Endodermal cell (in vitro differentiated cells): ENCODE measurements around the gene MAGEE2. TPM values are rescaled to one million over a fixed set of nuclear protein-coding genes. Genes with fewer than 3 reads are reported as not detected.
A peak's percentile ranks its signal among the peaks of the same experiment; 100 is the strongest.
"Not testable (repeated sequence)": the region's sequence is repeated elsewhere in the genome, so short reads cannot be mapped to it uniquely, and the experiment has no call there.

Experiments
- DNase-seq: peaks from one replicate; pipeline ENCODE4 v3.0.0-alpha.2; 2017
- H3K27ac ChIP-seq: 2 replicates; pipeline ENCODE4 v1.5.1; 2013; ENCODE audit warnings: mild to moderate bottlenecking, low read depth, low read length, moderate library complexity
- H3K27me3 ChIP-seq: 2 replicates; pipeline ENCODE4 v1.6.1; 2013; ENCODE audit warnings: mild to moderate bottlenecking, low read length, moderate library complexity; ENCODE audit not compliant: insufficient read depth, control insufficient read depth, poor library complexity, severe bottlenecking
- H3K36me3 ChIP-seq: 2 replicates; pipeline ENCODE4 v1.7.0; 2013; ENCODE audit warnings: mild to moderate bottlenecking, low read length, moderate library complexity; ENCODE audit not compliant: control insufficient read depth, insufficient read depth
- H3K4me1 ChIP-seq: one replicate; pipeline ENCODE4 v1.7.0; 2013; ENCODE audit warnings: low read length; ENCODE audit not compliant: control insufficient read depth, insufficient read depth
- H3K4me3 ChIP-seq: 2 replicates; pipeline ENCODE4 v1.5.1; 2013; ENCODE audit warnings: mild to moderate bottlenecking, low read length, moderate library complexity
- H3K9ac ChIP-seq: 2 replicates; pipeline ENCODE4 v1.6.1; 2013; ENCODE audit warnings: mild to moderate bottlenecking, low read length, moderate library complexity; ENCODE audit not compliant: poor library complexity, severe bottlenecking; ENCODE audit errors: extremely low read depth
- H3K9me3 ChIP-seq: 2 replicates; pipeline ENCODE4 v1.6.1; 2013; ENCODE audit warnings: mild to moderate bottlenecking, low read length, moderate library complexity; ENCODE audit not compliant: control insufficient read depth
- H3K27ac Mint-ChIP-seq: 2 replicates; pipeline ENCODE4 v1.8.0; 2020; ENCODE audit warnings: mixed read lengths
- H3K27me3 Mint-ChIP-seq: 2 replicates; pipeline ENCODE4 v1.8.0; 2021; ENCODE audit warnings: mild to moderate bottlenecking, mixed read lengths; ENCODE audit not compliant: insufficient read depth
- H3K36me3 Mint-ChIP-seq: 2 replicates; pipeline ENCODE4 v1.8.0; 2020; ENCODE audit warnings: low read depth, mixed read lengths
- H3K4me1 Mint-ChIP-seq: 2 replicates; pipeline ENCODE4 v1.8.0; 2020; ENCODE audit warnings: mixed read lengths
- H3K4me3 Mint-ChIP-seq: 2 replicates; pipeline ENCODE4 v1.8.0; 2020; ENCODE audit warnings: mild to moderate bottlenecking, moderate library complexity, mixed read lengths
- H3K9me3 Mint-ChIP-seq: 2 replicates; pipeline ENCODE4 v1.8.0; 2020; ENCODE audit warnings: mild to moderate bottlenecking, mixed read lengths
- WGBS, 2 experiments: methylation state at CpG; one replicate each; pipeline versions ENCODE4 v1.1.5 to v1.1.7; 2013; ENCODE audit warnings: missing lambda C conversion rate in 2 of 2, mixed read lengths in 1 of 2; ENCODE audit not compliant: insufficient coverage in 1 of 2, insufficient read length in 1 of 2; 5-methylcytosine and 5-hydroxymethylcytosine counted together
- long read RNA-seq, 4 experiments: library from polyadenylated mRNA in 2 of 4; library from RNA in 1 of 4; library from capped mRNA in 1 of 4; stranded (forward) in 3 of 4; unstranded in 1 of 4; transcript quantifications; one replicate each; pipeline ENCODE4 v2.0.0, GENCODE V29; 2020 to 2021; ENCODE audit warnings: inconsistent platforms in 1 of 4
- polyA plus RNA-seq, 2 experiments: library from polyadenylated mRNA; stranded (reverse); fragments of 50-300 nt; gene quantifications; one replicate each; pipeline ENCODE4 v1.2.3, GENCODE V29; 2013
- total RNA-seq, 2 donors: library from RNA; stranded (reverse); fragmentation: NEBNext Ultra II Directional in 1 of 2; extraction: Animal tissue kit (Norgen Biotek cat#: 25700) in 1 of 2; gene quantifications; 2 replicates in 1 of 2; 3 replicates in 1 of 2; pipeline ENCODE4 v1.2.1, GENCODE V29; 2021
- TF ChIP-seq, protein P1 (sequence below): fragments of 200-600 bp; sonication (generic); conservative IDR thresholded peaks from 2 replicates; pipeline ENCODE4 v1.5.0; 2021; ENCODE audit warnings: antibody characterized with exemption, mild to moderate bottlenecking

Gene MAGEE2, protein sequence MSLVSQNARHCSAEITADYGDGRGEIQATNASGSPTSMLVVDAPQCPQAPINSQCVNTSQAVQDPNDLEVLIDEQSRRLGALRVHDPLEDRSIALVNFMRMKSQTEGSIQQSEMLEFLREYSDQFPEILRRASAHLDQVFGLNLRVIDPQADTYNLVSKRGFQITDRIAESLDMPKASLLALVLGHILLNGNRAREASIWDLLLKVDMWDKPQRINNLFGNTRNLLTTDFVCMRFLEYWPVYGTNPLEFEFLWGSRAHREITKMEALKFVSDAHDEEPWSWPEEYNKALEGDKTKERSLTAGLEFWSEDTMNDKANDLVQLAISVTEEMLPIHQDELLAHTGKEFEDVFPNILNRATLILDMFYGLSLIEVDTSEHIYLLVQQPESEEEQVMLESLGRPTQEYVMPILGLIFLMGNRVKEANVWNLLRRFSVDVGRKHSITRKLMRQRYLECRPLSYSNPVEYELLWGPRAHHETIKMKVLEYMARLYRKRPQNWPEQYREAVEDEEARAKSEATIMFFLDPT
- total RNA-seq = not detected
- not detected for polyA plus RNA-seq (2013, experiment 1 of 2)
- polyA plus RNA-seq (2013, experiment 2 of 2) = not detected
- long read RNA-seq, experiment 1 = 0 reads
- long read RNA-seq, experiment 2 = 0 reads
- long read RNA-seq, experiment 3 = 0 reads
- long read RNA-seq, experiment 4 = 0 reads

DNA sequence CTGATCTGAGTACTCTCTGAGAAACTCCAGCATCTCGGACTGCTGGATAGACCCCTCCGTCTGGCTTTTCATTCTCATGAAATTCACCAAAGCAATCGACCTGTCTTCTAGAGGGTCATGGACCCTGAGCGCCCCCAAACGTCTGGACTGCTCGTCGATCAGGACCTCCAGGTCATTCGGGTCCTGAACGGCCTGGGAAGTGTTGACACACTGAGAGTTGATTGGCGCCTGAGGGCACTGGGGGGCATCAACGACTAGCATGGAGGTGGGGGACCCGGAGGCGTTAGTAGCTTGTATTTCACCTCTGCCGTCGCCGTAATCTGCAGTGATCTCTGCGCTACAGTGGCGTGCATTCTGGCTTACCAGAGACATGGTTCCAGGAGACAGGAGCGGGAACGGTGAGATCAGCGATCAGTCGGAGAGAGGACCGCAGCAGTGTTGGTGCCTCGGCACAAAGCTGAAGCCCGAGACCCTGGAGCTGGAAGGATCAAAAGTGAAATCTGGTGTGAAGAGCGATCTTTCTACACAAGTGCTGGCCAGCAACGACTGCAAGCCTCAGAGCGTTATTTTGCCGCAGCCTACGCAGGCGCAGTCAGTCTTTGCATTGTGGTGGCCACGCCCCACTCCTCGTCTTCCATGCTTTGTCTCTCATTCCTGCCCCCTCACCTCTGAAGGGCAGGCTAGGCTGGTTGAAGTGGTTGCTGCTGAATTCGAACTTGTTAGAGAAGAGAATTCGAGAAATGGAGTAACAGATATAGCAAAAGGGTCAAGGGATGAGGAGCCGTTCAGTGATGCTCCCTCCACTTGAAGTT, at the start of gene MAGEE2:
MAGEE2 (minus strand) TSS at position 575 of the 812 bp plus-strand sequence; CDS start at position 372, 203 bp downstream.
- no peak for DNase-seq
- WGBS, 2 experiments = 92 to 96% methylated on average over 10 to 36 of the region's 36 CpGs
- H3K9me3 Mint-ChIP-seq = peaks cover 64% of the 10 kb centered on the region
- H3K27ac ChIP-seq = no peak within 1 kb of the TSS
- H3K9ac ChIP-seq = no peak within 1 kb of the TSS
- H3K27me3 Mint-ChIP-seq = no peaks in the 10 kb centered on the region
- H3K4me1 ChIP-seq = no peaks in the 10 kb centered on the region
- H3K4me3 Mint-ChIP-seq = peak within 1 kb of the TSS; percentile 51
- TF ChIP-seq, protein P1, sequence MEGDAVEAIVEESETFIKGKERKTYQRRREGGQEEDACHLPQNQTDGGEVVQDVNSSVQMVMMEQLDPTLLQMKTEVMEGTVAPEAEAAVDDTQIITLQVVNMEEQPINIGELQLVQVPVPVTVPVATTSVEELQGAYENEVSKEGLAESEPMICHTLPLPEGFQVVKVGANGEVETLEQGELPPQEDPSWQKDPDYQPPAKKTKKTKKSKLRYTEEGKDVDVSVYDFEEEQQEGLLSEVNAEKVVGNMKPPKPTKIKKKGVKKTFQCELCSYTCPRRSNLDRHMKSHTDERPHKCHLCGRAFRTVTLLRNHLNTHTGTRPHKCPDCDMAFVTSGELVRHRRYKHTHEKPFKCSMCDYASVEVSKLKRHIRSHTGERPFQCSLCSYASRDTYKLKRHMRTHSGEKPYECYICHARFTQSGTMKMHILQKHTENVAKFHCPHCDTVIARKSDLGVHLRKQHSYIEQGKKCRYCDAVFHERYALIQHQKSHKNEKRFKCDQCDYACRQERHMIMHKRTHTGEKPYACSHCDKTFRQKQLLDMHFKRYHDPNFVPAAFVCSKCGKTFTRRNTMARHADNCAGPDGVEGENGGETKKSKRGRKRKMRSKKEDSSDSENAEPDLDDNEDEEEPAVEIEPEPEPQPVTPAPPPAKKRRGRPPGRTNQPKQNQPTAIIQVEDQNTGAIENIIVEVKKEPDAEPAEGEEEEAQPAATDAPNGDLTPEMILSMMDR = no peak
- no peak within 1 kb of the TSS for H3K4me3 ChIP-seq
- H3K4me1 Mint-ChIP-seq = no peaks in the 10 kb centered on the region
- no peaks in the 10 kb centered on the region for H3K36me3 ChIP-seq
- H3K9me3 ChIP-seq = no peaks in the 10 kb centered on the region
- H3K27me3 ChIP-seq = no peaks in the 10 kb centered on the region
- H3K27ac Mint-ChIP-seq = no peak within 1 kb of the TSS
- H3K36me3 Mint-ChIP-seq = no peaks in the 10 kb centered on the region

DNA sequence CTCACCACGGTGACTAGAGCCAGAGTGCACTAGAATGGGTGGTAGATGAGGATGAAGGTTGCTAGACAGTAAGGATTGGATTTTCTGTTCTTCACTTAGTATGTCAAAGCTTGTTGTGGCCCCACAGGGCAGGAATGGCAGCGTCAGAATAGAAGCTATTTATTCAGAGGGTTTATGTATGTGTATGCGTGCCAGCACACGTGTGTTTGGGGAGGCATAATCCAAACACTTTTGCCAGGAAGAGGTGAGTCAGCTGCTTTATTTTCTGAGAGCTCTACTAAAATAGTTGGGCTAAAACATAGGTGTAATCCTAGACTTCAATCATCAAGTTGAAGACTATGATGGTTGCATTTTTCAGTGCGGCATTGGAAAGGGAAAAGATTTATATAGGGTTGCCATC, 1.2 kb upstream of the MAGEE2 start:
- H3K9me3 Mint-ChIP-seq = peaks cover 68% of the 10 kb centered on the region

DNA sequence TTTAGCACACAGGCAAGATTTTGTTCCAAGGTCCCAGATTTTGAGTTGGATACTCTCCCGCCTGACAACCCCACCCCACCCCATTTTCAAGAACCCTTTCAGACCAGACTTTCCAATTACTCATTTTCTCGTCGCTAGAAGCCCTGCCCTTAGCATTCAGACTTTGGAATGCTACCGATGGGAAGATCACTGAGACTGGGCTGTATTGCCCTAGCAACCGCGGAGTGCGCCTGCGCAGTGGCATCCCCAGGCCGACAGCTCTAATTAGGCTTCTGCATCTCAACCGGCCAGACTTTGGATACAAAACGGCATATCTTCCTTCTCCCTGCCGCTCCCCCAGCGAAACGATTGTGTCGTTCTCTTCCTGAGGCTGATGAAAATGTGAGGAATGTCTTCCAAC, 3.4 kb downstream of the MAGEE2 start:
- H3K36me3 ChIP-seq = no peaks in the 10 kb centered on the region
- no peaks in the 10 kb centered on the region for H3K9me3 ChIP-seq
- H3K4me3 Mint-ChIP-seq = no peak overlapping the region
- no peak for DNase-seq
- WGBS, 2 experiments = 84% methylated on average over 10 of the region's 15 CpGs; no CpG with 5 or more reads in 1 of the 2 experiments
- no peak overlapping the region for H3K27ac Mint-ChIP-seq
- no peaks in the 10 kb centered on the region for H3K4me1 ChIP-seq
- no peaks in the 10 kb centered on the region for H3K36me3 Mint-ChIP-seq
- no peak overlapping the region for H3K4me3 ChIP-seq
- no peaks in the 10 kb centered on the region for H3K4me1 Mint-ChIP-seq
- no peaks in the 10 kb centered on the region for H3K27me3 Mint-ChIP-seq
- H3K27ac ChIP-seq = no peak overlapping the region
- H3K9ac ChIP-seq = no peak overlapping the region
- TF ChIP-seq, protein P1 = no peak
- H3K27me3 ChIP-seq = no peaks in the 10 kb centered on the region
- H3K9me3 Mint-ChIP-seq = peaks cover 58% of the 10 kb centered on the region

More for the DNA sequence above, 1.2 kb upstream of the MAGEE2 start:
- Mint-ChIP-seq H3K4me3 (no peak overlapping the region), H3K4me1 (no peaks in the 10 kb centered on the region), H3K36me3 (no peaks in the 10 kb centered on the region), H3K27ac (no peak overlapping the region), H3K27me3 (no peaks in the 10 kb centered on the region)
- Histone ChIP-seq H3K4me3 (no peak overlapping the region), H3K27ac (no peak overlapping the region), H3K27me3 (no peaks in the 10 kb centered on the region), H3K9ac (no peak overlapping the region), H3K9me3 (no peaks in the 10 kb centered on the region), H3K36me3 (no peaks in the 10 kb centered on the region), H3K4me1 (no peaks in the 10 kb centered on the region)
- TF ChIP-seq, protein P1 = no peak
- WGBS, 2 experiments = 84% methylated on average over 4 of the region's 5 CpGs; no CpG with 5 or more reads in 1 of the 2 experiments
- DNase-seq = no peak

DNA sequence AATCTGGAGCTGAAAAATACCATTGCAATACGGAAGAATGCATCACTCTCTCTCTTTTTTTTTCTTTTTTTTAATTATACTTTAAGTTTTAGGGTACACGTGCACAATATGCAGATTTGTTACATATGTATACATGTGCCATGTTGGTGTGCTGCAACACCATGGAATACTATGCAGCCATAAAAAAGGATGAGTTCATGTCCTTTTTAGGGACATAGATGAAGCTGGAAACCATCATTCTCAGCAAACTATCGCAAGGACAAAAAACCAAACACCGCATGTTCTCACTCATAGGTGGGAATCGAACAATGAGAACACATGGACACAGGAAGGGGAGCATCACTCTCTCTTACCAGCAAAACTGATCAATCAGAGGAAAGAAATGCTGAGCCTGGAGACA, 17.0 kb downstream of the MAGEE2 start:
- not testable (repeated sequence) for H3K9me3 ChIP-seq, H3K27ac ChIP-seq, H3K9ac ChIP-seq, H3K4me3 ChIP-seq, H3K27me3 Mint-ChIP-seq, DNase-seq, H3K4me3 Mint-ChIP-seq, H3K27ac Mint-ChIP-seq, H3K4me1 ChIP-seq, H3K27me3 ChIP-seq, H3K4me1 Mint-ChIP-seq, H3K36me3 ChIP-seq, H3K36me3 Mint-ChIP-seq
- H3K9me3 Mint-ChIP-seq = peaks cover 59% of the 10 kb centered on the region
- whole genome bisulfite sequencing, 2 experiments = no CpG with 5 or more reads among the region's 5 CpGs
